Liver (tissue), 3 donors: ENCODE results near the gene RELCH.

Source experiments
- ATF3 ChIP-seq: IDR thresholded peaks from 2 replicates; pipeline ENCODE4 v1.6.1; 2016; ENCODE audit warnings: antibody characterized with exemption
- CTCF ChIP-seq: fragments of 150-350 bp; IDR thresholded peaks from 2 replicates; pipeline ENCODE4 v1.5.1; 2017; ENCODE audit warnings: improper control_type of control experiment, low read depth, low read length; ENCODE audit not compliant: missing input control
- EGR1 ChIP-seq, 2 donors: IDR thresholded peaks; 2 replicates each; pipeline ENCODE4 v1.6.1; 2016 to 2018; ENCODE audit warnings: antibody characterized with exemption in 2 of 2, low read depth in 2 of 2
- FOXA1 ChIP-seq: IDR thresholded peaks from 2 replicates; pipeline ENCODE4 v1.6.1; 2016; ENCODE audit warnings: antibody characterized with exemption
- JUND ChIP-seq, 2 donors: IDR thresholded peaks; 2 replicates each; pipeline ENCODE4 v1.6.1; 2016; ENCODE audit warnings: antibody characterized with exemption in 2 of 2
- NR2F2 ChIP-seq: IDR thresholded peaks from 2 replicates; pipeline ENCODE4 v1.6.1; 2016; ENCODE audit warnings: antibody characterized with exemption
- RAD21 ChIP-seq, 2 donors: IDR thresholded peaks; 2 replicates each; pipeline ENCODE4 v1.6.1; 2016; ENCODE audit warnings: antibody characterized with exemption in 2 of 2, mild to moderate bottlenecking in 2 of 2
- TAF1 ChIP-seq: conservative IDR thresholded peaks from 2 replicates; pipeline ENCODE4 v1.6.1; 2016; ENCODE audit warnings: antibody characterized with exemption, mild to moderate bottlenecking
- TF ChIP-seq, protein P1 (sequence below): IDR thresholded peaks from 2 replicates; pipeline ENCODE4 v1.6.1; 2016; ENCODE audit warnings: antibody characterized with exemption, mild to moderate bottlenecking
- donor health status: healthy.
- donor health status: healthy.

- TF ChIP-seq EGR1 (IDR thresholded peaks at IDR 0.05; ENCODE audit: low read depth in 2 of 2) = no peak
- no peak for TF ChIP-seq TAF1
- TF ChIP-seq RAD21 (IDR thresholded peaks at IDR 0.05) = no peak
- TF ChIP-seq CTCF = no peak
- TF ChIP-seq NR2F2 = no peak
- no peak for TF ChIP-seq ATF3
- TF ChIP-seq, protein P1, sequence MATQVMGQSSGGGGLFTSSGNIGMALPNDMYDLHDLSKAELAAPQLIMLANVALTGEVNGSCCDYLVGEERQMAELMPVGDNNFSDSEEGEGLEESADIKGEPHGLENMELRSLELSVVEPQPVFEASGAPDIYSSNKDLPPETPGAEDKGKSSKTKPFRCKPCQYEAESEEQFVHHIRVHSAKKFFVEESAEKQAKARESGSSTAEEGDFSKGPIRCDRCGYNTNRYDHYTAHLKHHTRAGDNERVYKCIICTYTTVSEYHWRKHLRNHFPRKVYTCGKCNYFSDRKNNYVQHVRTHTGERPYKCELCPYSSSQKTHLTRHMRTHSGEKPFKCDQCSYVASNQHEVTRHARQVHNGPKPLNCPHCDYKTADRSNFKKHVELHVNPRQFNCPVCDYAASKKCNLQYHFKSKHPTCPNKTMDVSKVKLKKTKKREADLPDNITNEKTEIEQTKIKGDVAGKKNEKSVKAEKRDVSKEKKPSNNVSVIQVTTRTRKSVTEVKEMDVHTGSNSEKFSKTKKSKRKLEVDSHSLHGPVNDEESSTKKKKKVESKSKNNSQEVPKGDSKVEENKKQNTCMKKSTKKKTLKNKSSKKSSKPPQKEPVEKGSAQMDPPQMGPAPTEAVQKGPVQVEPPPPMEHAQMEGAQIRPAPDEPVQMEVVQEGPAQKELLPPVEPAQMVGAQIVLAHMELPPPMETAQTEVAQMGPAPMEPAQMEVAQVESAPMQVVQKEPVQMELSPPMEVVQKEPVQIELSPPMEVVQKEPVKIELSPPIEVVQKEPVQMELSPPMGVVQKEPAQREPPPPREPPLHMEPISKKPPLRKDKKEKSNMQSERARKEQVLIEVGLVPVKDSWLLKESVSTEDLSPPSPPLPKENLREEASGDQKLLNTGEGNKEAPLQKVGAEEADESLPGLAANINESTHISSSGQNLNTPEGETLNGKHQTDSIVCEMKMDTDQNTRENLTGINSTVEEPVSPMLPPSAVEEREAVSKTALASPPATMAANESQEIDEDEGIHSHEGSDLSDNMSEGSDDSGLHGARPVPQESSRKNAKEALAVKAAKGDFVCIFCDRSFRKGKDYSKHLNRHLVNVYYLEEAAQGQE = no peak
- TF ChIP-seq JUND (IDR thresholded peaks at IDR 0.05) = no peak
- TF ChIP-seq FOXA1 = no peak
Observed at GRCh38 chr18:62196079-62196478, 9.0 kb downstream of the RELCH start.
